ENCODE measurements around the gene ACOX3.
A peak's percentile ranks its signal among the peaks of the same experiment; 100 is the strongest.

ACOX3 gene

DNA sequence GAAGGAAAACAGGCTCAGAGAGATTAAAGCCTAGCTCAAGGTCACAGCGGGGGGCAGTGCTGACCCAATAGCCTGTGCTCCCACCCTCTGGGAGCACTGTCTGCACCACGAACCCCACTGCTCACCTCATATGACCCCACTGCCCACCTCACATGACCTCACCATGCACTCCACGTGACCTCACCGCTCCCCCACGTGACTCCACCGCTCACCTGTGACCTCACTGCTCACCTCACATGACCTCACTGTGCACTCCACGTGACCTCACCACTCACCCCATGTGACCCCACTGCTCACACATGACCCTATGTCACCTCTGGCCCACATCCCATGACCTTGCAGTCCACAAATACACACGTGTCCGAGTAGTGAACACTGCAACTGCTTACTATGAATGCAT is 55.4 kb downstream of the ACOX3 start:
- TF ChIP-seq ATF2 (tag by site-specific recombination; IDR thresholded peaks at IDR 0.05; ENCODE audit: low read depth) (peak; percentile 61), ZNF664 (tag by site-specific recombination; IDR thresholded peaks at IDR 0.05) (no peak), BCL11A (tag by site-specific recombination; IDR thresholded peaks at IDR 0.05; ENCODE audit: low read depth) (0 out of 2 replicates have a peak, but pooled peaks have one; percentile 48), ZNF366 (tag by site-specific recombination; conservative IDR thresholded peaks at IDR 0.05) (no peak; the same call in 1 of the 2 replicates), ZNF561 (tag by site-specific recombination; IDR thresholded peaks at IDR 0.05; ENCODE audit: borderline replicate concordance) (no peak), ZBTB21 (tag by site-specific recombination; IDR thresholded peaks at IDR 0.05) (peak; percentile 91), GLIS2 (tag by site-specific recombination; IDR thresholded peaks at IDR 0.05) (peak; percentile 48; the same call in 1 of the 2 replicates), ZNF391 (tag by site-specific recombination; IDR thresholded peaks at IDR 0.05; ENCODE audit: borderline replicate concordance, low read depth) (no peak), ZIC2 (tag by site-specific recombination; IDR thresholded peaks at IDR 0.05) (peak; percentile 88), ZBTB26 (tag by site-specific recombination; optimal IDR thresholded peaks at IDR 0.05) (no peak), SCRT2 (tag by site-specific recombination; IDR thresholded peaks at IDR 0.05) (peak; percentile 38; the same call in 1 of the 2 replicates), ZBTB7A (tag by site-specific recombination; IDR thresholded peaks at IDR 0.05; ENCODE audit: low read depth) (no peak), GLIS1 (tag by site-specific recombination; IDR thresholded peaks at IDR 0.05) (0 out of 2 replicates have a peak, but pooled peaks have one; percentile 5), ZNF629 (tag by site-specific recombination; IDR thresholded peaks at IDR 0.05) (peak; percentile 84)
- TF ChIP-seq, protein P1, sequence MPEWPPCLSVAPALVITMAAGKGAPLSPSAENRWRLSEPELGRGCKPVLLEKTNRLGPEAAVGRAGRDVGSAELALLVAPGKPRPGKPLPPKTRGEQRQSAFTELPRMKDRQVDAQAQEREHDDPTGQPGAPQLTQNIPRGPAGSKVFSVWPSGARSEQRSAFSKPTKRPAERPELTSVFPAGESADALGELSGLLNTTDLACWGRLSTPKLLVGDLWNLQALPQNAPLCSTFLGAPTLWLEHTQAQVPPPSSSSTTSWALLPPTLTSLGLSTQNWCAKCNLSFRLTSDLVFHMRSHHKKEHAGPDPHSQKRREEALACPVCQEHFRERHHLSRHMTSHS (tag by site-specific recombination; IDR thresholded peaks at IDR 0.05): no peak
- peaks cover 0 to 17% of the 10 kb centered on the region in 2 experiments; a peak in 1 of 3 replicates for H3K36me3 ChIP-seq (ENCODE audit: control insufficient read depth in 2 of 2, insufficient read depth in 1 of 2, low read length in 2 of 2)
- ChIA-PET POLR2A (no interaction called here), CTCF (interaction anchor here (1.3 kb wide), 1 partner anchor 208 kb away, joined by 3 read pairs; no protein-coding TSS in a partner anchor)
- H3K4me3 ChIP-seq (ENCODE audit: low read depth, low read length): no peak overlapping the region
- H3K27ac ChIP-seq (ENCODE audit: extremely low read depth, low read depth, low read length): no peak overlapping the region
- H3K4me1 ChIP-seq (ENCODE audit: control insufficient read depth, insufficient read depth, low read length): no peaks in the 10 kb centered on the region
- no peaks in the 10 kb centered on the region for H3K9me3 ChIP-seq (ENCODE audit: control insufficient read depth, insufficient read depth, low read depth, low read length)

DNA sequence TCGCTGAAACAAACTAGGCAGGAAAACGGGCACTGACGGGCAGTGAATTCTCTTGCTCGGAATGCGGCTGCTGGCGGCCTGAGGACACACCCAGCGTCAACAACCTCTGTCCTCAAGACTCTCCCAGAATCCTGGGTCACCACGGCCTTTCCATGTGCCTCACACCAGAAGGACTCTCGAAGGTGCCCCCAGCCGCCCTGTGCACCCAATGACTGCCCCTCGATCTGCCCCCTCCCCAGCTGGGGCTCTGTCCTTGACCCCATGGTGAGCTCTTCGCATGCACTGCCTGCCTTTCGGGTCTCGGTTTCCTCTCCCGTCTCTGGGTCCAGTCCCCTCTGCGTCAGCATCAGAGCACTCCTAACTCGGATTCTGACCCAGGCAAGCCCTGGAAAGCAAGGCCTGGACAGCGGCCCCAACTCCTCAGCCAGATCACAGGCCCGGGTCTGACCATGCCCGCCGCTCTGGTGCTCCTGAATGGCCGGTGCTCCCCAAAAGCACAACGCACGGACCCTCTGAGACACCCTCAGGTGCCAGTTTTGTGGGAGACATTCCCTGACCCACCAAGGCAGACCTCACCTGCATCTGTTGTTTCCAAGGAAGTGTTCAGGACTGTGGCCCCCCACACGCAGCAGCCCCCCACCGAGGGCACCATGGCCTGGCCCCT is 56.0 kb downstream of the ACOX3 start:
- Histone ChIP-seq H3K4me3 (ENCODE audit: low read depth, low read length) (no peak overlapping the region), H3K36me3 (ENCODE audit: control insufficient read depth in 2 of 2, insufficient read depth in 1 of 2, low read length in 2 of 2) (peaks cover 0 to 17% of the 10 kb centered on the region in 2 experiments; a peak in 1 of 3 replicates), H3K9me3 (ENCODE audit: control insufficient read depth, insufficient read depth, low read depth, low read length) (no peaks in the 10 kb centered on the region), H3K4me1 (ENCODE audit: control insufficient read depth, insufficient read depth, low read length) (no peaks in the 10 kb centered on the region), H3K27ac (ENCODE audit: extremely low read depth, low read depth, low read length) (no peak overlapping the region)
- ChIA-PET POLR2A (no interaction called here), CTCF (interaction anchor here (1.3 kb wide), 1 partner anchor 208 kb away, joined by 3 read pairs; no protein-coding TSS in a partner anchor)
- no peak for TF ChIP-seq ZNF175 (tag by site-specific recombination; IDR thresholded peaks at IDR 0.05)
- no peak for TF ChIP-seq SP7 (tag by site-specific recombination; IDR thresholded peaks at IDR 0.05)
- TF ChIP-seq, protein P2, sequence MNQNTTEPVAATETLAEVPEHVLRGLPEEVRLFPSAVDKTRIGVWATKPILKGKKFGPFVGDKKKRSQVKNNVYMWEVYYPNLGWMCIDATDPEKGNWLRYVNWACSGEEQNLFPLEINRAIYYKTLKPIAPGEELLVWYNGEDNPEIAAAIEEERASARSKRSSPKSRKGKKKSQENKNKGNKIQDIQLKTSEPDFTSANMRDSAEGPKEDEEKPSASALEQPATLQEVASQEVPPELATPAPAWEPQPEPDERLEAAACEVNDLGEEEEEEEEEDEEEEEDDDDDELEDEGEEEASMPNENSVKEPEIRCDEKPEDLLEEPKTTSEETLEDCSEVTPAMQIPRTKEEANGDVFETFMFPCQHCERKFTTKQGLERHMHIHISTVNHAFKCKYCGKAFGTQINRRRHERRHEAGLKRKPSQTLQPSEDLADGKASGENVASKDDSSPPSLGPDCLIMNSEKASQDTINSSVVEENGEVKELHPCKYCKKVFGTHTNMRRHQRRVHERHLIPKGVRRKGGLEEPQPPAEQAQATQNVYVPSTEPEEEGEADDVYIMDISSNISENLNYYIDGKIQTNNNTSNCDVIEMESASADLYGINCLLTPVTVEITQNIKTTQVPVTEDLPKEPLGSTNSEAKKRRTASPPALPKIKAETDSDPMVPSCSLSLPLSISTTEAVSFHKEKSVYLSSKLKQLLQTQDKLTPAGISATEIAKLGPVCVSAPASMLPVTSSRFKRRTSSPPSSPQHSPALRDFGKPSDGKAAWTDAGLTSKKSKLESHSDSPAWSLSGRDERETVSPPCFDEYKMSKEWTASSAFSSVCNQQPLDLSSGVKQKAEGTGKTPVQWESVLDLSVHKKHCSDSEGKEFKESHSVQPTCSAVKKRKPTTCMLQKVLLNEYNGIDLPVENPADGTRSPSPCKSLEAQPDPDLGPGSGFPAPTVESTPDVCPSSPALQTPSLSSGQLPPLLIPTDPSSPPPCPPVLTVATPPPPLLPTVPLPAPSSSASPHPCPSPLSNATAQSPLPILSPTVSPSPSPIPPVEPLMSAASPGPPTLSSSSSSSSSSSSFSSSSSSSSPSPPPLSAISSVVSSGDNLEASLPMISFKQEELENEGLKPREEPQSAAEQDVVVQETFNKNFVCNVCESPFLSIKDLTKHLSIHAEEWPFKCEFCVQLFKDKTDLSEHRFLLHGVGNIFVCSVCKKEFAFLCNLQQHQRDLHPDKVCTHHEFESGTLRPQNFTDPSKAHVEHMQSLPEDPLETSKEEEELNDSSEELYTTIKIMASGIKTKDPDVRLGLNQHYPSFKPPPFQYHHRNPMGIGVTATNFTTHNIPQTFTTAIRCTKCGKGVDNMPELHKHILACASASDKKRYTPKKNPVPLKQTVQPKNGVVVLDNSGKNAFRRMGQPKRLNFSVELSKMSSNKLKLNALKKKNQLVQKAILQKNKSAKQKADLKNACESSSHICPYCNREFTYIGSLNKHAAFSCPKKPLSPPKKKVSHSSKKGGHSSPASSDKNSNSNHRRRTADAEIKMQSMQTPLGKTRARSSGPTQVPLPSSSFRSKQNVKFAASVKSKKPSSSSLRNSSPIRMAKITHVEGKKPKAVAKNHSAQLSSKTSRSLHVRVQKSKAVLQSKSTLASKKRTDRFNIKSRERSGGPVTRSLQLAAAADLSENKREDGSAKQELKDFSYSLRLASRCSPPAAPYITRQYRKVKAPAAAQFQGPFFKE (tag by site-specific recombination; IDR thresholded peaks at IDR 0.05; ENCODE audit: borderline replicate concordance): no peak
- TF ChIP-seq ZNF664 (tag by site-specific recombination; IDR thresholded peaks at IDR 0.05): no peak
- TF ChIP-seq ZFP3 (tag by site-specific recombination; IDR thresholded peaks at IDR 0.05; ENCODE audit: low read depth): no peak
- no peak for TF ChIP-seq ZNF18 (tag by site-specific recombination; IDR thresholded peaks at IDR 0.05)
- no peak for TF ChIP-seq ATF2 (tag by site-specific recombination; IDR thresholded peaks at IDR 0.05; ENCODE audit: low read depth)
